ENCODE data around the gene ACY1. TPM values are rescaled to one million over a fixed set of nuclear protein-coding genes. Genes with fewer than 3 reads are reported as not detected.

ACY1 gene
- total RNA-seq, 1 donor from 2014 or later = 59.4 TPM

DNA sequence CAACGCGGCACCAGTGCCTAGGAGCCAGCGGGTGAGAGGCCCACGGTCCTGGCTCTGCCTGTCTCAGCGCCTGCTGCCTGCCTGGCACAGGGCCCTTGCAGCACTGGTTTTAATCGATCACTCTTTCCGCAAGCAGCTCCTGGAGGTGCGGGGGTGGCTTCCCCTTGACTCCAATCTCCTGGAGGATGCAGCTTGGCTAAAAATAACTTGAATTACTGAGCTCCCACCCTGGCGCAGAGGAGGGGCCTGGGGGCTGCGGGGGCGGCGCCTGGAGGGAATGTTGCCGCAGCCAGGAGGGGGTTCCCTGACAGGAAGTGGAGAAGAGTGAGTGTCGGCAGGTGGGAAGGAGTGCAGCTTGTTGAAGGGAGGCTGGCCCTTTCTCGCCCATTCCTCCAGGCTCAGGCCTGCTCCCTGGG lies 22.2 kb downstream of the ACY1 start:
- TF ChIP-seq, protein P1, sequence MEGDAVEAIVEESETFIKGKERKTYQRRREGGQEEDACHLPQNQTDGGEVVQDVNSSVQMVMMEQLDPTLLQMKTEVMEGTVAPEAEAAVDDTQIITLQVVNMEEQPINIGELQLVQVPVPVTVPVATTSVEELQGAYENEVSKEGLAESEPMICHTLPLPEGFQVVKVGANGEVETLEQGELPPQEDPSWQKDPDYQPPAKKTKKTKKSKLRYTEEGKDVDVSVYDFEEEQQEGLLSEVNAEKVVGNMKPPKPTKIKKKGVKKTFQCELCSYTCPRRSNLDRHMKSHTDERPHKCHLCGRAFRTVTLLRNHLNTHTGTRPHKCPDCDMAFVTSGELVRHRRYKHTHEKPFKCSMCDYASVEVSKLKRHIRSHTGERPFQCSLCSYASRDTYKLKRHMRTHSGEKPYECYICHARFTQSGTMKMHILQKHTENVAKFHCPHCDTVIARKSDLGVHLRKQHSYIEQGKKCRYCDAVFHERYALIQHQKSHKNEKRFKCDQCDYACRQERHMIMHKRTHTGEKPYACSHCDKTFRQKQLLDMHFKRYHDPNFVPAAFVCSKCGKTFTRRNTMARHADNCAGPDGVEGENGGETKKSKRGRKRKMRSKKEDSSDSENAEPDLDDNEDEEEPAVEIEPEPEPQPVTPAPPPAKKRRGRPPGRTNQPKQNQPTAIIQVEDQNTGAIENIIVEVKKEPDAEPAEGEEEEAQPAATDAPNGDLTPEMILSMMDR (IDR thresholded peaks at IDR 0.05; ENCODE audit: insufficient read depth, low read length, poor library complexity, severe bottlenecking) = no peak
- no peaks in the 10 kb centered on the region for H3K36me3 ChIP-seq (ENCODE audit: control insufficient read depth, insufficient read depth, low read length)
- H3K27me3 ChIP-seq (ENCODE audit: control insufficient read depth, insufficient read depth, low read length) = no peaks in the 10 kb centered on the region
- DNase-seq (ENCODE audit: low read depth) = peak; percentile 34
- no peak overlapping the region for H3K4me3 ChIP-seq (ENCODE audit: low read depth, low read length)

DNA sequence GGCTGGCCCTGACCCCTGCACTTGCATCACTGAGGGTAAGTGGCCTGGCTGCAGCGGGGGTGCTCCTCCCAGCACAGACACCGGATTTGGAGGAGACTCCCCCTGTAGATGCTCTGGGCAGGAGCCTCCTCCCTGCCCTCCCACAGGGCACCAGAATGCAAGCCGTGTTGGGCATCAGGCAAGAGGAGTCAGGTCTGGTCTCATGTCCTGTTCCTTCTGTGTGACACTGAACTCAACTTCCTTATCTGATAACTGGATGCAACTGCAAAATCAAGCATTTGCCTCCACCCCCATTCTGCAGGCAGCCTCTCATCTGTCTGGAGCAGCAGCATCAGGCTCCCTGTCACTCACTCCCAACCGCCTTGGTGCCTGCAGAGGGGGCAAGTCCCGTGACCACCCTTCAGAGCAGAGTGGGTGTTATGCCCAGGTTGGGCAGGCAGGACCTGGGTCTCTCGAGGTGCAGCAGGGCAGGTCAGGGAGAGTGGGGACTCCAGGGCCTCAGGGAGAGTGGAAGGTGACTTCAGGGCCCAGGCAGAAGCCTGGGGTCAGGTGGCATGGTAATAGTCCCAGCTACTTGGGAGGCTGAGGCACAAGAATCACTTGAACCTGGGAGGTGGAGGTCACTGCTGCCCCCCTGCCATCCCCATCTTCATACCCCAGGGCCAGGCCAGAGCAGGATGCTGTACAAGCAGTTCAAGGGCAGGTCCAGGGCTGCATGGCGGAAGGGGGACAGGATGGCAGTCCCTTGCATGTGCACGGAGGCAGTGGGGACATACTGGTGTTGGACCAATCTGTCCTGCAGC lies 22.9 kb downstream of the ACY1 start:
- Histone ChIP-seq H3K36me3 (ENCODE audit: control insufficient read depth, insufficient read depth, low read length) (no peaks in the 10 kb centered on the region), H3K27me3 (ENCODE audit: control insufficient read depth, insufficient read depth, low read length) (no peaks in the 10 kb centered on the region), H3K4me3 (ENCODE audit: low read depth, low read length) (no peak overlapping the region)
- DNase-seq (ENCODE audit: low read depth) = no peak
- TF ChIP-seq, protein P1 (IDR thresholded peaks at IDR 0.05; ENCODE audit: insufficient read depth, low read length, poor library complexity, severe bottlenecking) = no peak

DNA sequence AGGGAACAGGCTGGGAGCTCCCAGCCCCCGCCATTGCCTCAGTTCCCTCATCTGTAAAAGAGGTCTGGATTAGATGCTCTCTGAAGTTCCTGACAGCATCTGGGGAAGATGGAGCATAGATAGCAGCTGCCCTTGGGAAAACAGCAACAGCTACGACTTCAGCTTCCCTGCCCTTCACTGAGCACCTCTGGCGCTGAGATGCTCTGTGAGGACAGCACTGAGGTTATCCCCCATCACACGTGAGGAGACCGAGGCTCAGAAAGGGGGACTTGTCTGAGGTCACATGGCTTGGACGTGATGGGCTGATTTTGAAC lies 23.4 kb downstream of the ACY1 start:
- TF ChIP-seq, protein P1 (IDR thresholded peaks at IDR 0.05; ENCODE audit: insufficient read depth, low read length, poor library complexity, severe bottlenecking) = no peak
- Histone ChIP-seq H3K36me3 (ENCODE audit: control insufficient read depth, insufficient read depth, low read length) (no peaks in the 10 kb centered on the region), H3K4me3 (ENCODE audit: low read depth, low read length) (no peak overlapping the region), H3K27me3 (ENCODE audit: control insufficient read depth, insufficient read depth, low read length) (no peaks in the 10 kb centered on the region)
- no peak for DNase-seq (ENCODE audit: low read depth)

DNA sequence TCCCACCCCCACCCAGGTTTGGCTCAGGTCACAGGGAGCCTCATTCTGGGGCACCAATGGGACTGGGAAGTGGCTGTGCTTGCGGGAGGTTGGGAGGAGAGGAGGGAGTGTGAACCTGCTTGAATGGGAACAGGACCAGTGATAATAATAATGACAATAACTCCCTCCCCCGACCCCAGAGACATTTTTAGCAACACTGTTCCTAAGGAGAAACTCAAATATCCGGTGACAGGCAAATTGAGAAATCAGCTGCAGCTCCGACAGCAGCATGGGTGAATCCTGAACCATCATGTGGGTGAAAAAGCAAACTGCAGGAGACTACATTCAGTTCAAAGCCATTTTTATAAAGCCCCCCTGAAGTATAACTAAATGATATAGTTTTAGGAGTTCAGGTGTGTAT lies 24.0 kb downstream of the ACY1 start:
- DNase-seq (ENCODE audit: low read depth) = no peak
- TF ChIP-seq, protein P1 (IDR thresholded peaks at IDR 0.05; ENCODE audit: insufficient read depth, low read length, poor library complexity, severe bottlenecking) = no peak
- Histone ChIP-seq H3K27me3 (ENCODE audit: control insufficient read depth, insufficient read depth, low read length) (no peaks in the 10 kb centered on the region), H3K4me3 (ENCODE audit: low read depth, low read length) (no peak overlapping the region), H3K36me3 (ENCODE audit: control insufficient read depth, insufficient read depth, low read length) (no peaks in the 10 kb centered on the region)

DNA sequence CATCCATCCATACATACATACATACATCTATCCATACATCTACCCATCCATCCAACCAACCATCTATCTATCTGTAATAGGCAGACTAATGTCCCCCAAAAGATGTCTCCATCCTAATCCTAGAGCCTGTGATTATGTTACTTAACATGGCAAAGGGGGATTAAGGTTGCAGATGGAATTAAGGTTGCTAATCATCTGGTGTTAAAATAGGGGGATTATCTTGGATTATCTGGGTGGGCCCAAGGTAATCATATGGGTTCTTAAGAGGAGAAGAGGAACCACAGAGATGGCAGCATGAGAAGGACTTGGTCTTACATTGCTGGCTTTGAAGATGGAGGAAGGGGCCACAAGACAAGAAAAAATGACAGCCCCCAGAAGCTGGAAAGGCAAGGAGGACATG lies 27.1 kb downstream of the ACY1 start:
- Histone ChIP-seq H3K27me3 (ENCODE audit: control insufficient read depth, insufficient read depth, low read length) (no peaks in the 10 kb centered on the region), H3K36me3 (ENCODE audit: control insufficient read depth, insufficient read depth, low read length) (no peaks in the 10 kb centered on the region), H3K4me3 (ENCODE audit: low read depth, low read length) (no peak overlapping the region)
- TF ChIP-seq, protein P1 (IDR thresholded peaks at IDR 0.05; ENCODE audit: insufficient read depth, low read length, poor library complexity, severe bottlenecking) = no peak
- no peak for DNase-seq (ENCODE audit: low read depth)

DNA sequence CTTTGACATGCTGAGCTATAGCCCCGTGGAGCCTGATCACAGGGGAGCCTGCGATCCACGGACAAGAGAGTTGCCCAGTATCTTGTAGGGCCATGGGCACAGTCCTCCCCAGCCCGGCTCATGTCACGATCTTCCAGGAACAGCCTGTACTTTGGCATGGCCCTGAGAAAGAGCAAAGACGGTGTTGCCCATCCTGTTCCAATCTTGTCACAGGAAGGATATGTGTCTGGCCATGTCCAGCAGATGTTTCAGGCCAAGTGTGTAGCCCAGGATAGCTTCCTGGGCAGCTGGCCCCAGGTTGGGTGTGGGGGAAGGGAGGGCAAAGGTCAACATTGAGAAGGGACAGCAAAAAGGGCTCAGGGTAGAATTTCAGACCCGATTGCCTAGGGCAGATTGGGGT lies 29.4 kb downstream of the ACY1 start:
- Histone ChIP-seq H3K27me3 (ENCODE audit: control insufficient read depth, insufficient read depth, low read length) (no peaks in the 10 kb centered on the region), H3K4me3 (ENCODE audit: low read depth, low read length) (no peak overlapping the region), H3K36me3 (ENCODE audit: control insufficient read depth, insufficient read depth, low read length) (no peaks in the 10 kb centered on the region)
- TF ChIP-seq, protein P1 (IDR thresholded peaks at IDR 0.05; ENCODE audit: insufficient read depth, low read length, poor library complexity, severe bottlenecking) = no peak
- no peak for DNase-seq (ENCODE audit: low read depth)
